ENCODE data around the gene MKLN1.

- TF ChIP-seq CTCF (IDR thresholded peaks at IDR 0.05; ENCODE audit: poor library complexity, severe bottlenecking) (no peak), RAD21 (conservative IDR thresholded peaks at IDR 0.05) (no peak), REST (IDR thresholded peaks at IDR 0.05; ENCODE audit: borderline replicate concordance) (no peak), MXI1 (conservative IDR thresholded peaks at IDR 0.05; ENCODE audit: poor library complexity, severe bottlenecking) (no peak), EZH2 (IDR thresholded peaks at IDR 0.05; ENCODE audit: borderline replicate concordance, insufficient read depth, low read length, poor library complexity, severe bottlenecking) (no peak), POLR2AphosphoS5 (IDR thresholded peaks at IDR 0.05) (no peak), EP300 (conservative IDR thresholded peaks at IDR 0.05; ENCODE audit: poor library complexity, severe bottlenecking) (no peak)
These were observed 46.2 kb upstream of the MKLN1 start for GRCh38 chr7:131281266-131282048.
